GM23248 (cell line): ENCODE data around the gene RNF227. TPM values are rescaled to one million over a fixed set of nuclear protein-coding genes. Genes with fewer than 3 reads are reported as not detected.

Experiments
- DNase-seq: peaks from one replicate; pipeline ENCODE4 v3.0.0-alpha.2; 2015
- H2AFZ ChIP-seq: fragments of 200-600 bp; sonication (generic); 2 replicates; pipeline ENCODE4 v1.6.1; 2016; ENCODE audit warnings: antibody characterized with exemption
- H3F3A ChIP-seq: fragments of 200-600 bp; sonication (generic); 2 replicates; pipeline ENCODE4 v1.6.1; 2016; ENCODE audit warnings: mild to moderate bottlenecking, antibody characterized with exemption, mixed run types; ENCODE audit not compliant: insufficient read depth
- H3K27ac ChIP-seq: fragments of 200-600 bp; sonication (generic); 2 replicates; pipeline ENCODE4 v1.5.1; 2016; ENCODE audit warnings: mild to moderate bottlenecking
- H3K27me3 ChIP-seq: fragments of 200-600 bp; sonication (generic); replicated peaks from 2 replicates; pipeline ENCODE4 v1.6.1; 2016; ENCODE audit warnings: mild to moderate bottlenecking; ENCODE audit not compliant: insufficient read depth
- H3K36me3 ChIP-seq: fragments of 200-600 bp; sonication (generic); 2 replicates; pipeline ENCODE4 v1.6.1; 2016; ENCODE audit warnings: low read depth, mild to moderate bottlenecking
- H3K4me1 ChIP-seq: fragments of 200-600 bp; sonication (generic); 2 replicates; pipeline ENCODE4 v1.6.1; 2016; ENCODE audit warnings: mild to moderate bottlenecking; ENCODE audit not compliant: insufficient read depth
- H3K4me2 ChIP-seq: fragments of 200-600 bp; sonication (generic); one replicate; pipeline ENCODE4 v1.6.1; 2016; ENCODE audit warnings: mild to moderate bottlenecking; ENCODE audit not compliant: unreplicated experiment
- H3K4me3 ChIP-seq: fragments of 200-600 bp; sonication (generic); 2 replicates; pipeline ENCODE4 v1.5.1; 2016; ENCODE audit warnings: mild to moderate bottlenecking
- H3K79me2 ChIP-seq: fragments of 200-600 bp; sonication (generic); 2 replicates; pipeline ENCODE4 v1.6.1; 2016; ENCODE audit warnings: mild to moderate bottlenecking; ENCODE audit not compliant: insufficient read depth
- H3K9ac ChIP-seq: fragments of 200-600 bp; sonication (generic); 2 replicates; pipeline ENCODE4 v1.6.1; 2016; ENCODE audit warnings: mild to moderate bottlenecking
- H3K9me2 ChIP-seq: fragments of 200-600 bp; sonication (generic); 2 replicates; pipeline ENCODE4 v1.6.1; 2016; ENCODE audit warnings: mixed run types, mild to moderate bottlenecking, moderate library complexity; ENCODE audit not compliant: insufficient read depth
- H3K9me3 ChIP-seq: fragments of 200-600 bp; sonication (generic); one replicate; pipeline ENCODE4 v1.6.1; 2017; ENCODE audit warnings: low read depth
- H4K20me1 ChIP-seq: fragments of 200-600 bp; sonication (generic); 2 replicates; pipeline ENCODE4 v1.6.0; 2016; ENCODE audit not compliant: insufficient read depth
- EZH2 ChIP-seq: fragments of 200-600 bp; sonication (generic); IDR thresholded peaks from 2 replicates; pipeline ENCODE4 v1.6.1; 2018; ENCODE audit warnings: antibody characterized with exemption, mild to moderate bottlenecking; ENCODE audit not compliant: insufficient read depth, poor library complexity, severe bottlenecking
- EZH2phosphoT487 ChIP-seq: fragments of 200-600 bp; sonication (generic); IDR thresholded peaks from 2 replicates; pipeline ENCODE4 v1.6.1; 2018; ENCODE audit warnings: antibody characterized with exemption, moderate library complexity, mild to moderate bottlenecking, low read depth; ENCODE audit not compliant: insufficient read depth
- WGBS, 2 experiments: methylation state at CpG; one replicate each; pipeline ENCODE4 v1.1.6; 2015 to 2017; ENCODE audit warnings: low lambda C conversion rate in 2 of 2, low coverage in 1 of 2; ENCODE audit errors: missing lambda C conversion rate in 2 of 2; 5-methylcytosine and 5-hydroxymethylcytosine counted together
- in situ Hi-C: fragments of 300-500 bp; cut with MboI; formaldehyde crosslinking; loops from 2 replicates; pipeline ENCODE4 v1.15.0; 2020
- polyA plus RNA-seq: library from polyadenylated mRNA; unstranded; fragments of >200 nt; fragmentation: Nextera tagmentation; extraction: Ambion mirVana; gene quantifications from 2 replicates; pipeline ENCODE4 v1.2.1, GENCODE V29; 2016
- total RNA-seq: library from RNA; depleted of rRNA; stranded (reverse); fragments of >200 nt; shearing (Covaris generic); gene quantifications from 2 replicates; pipeline ENCODE4 v1.2.3, GENCODE V29; 2014

RNF227 gene
- total and polyA plus RNA-seq, 2 experiments from 2014 or later, result 3.1 to 15.3 TPM

DNA sequence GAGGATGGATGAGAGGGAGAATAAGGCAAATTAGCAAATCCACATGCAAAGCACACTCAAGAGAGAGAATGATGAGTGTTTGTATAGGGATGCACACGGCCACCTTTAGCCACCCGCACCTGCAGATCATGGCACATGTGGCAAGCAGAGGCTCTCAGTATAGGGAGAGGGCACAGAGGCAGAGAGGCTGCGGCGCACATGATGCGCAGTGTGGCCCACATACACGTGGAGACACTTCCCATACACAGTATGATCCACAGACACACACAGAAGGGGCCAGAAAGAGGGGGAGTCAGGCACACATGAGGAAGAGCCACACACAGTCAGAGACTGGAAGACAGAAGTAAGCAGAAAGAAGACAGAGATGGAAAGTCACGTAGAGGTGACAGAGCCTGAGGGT, 34.0 kb downstream of the RNF227 start:
- Histone ChIP-seq H3K79me2 (no peaks in the 10 kb centered on the region), H3K4me2 (no peak overlapping the region), H2AFZ (no peak overlapping the region), H3K9me2 (no peaks in the 10 kb centered on the region), H3K4me3 (no peak overlapping the region), H3K36me3 (0 out of 2 replicates have a peak, but pooled peaks cover 8% of the 10 kb centered on the region), H3K9me3 (no peaks in the 10 kb centered on the region), H4K20me1 (no peaks in the 10 kb centered on the region), H3K27me3 (no peaks in the 10 kb centered on the region), H3K27ac (no peak overlapping the region), H3K9ac (no peak overlapping the region), H3F3A (peaks cover 18% of the 10 kb centered on the region), H3K4me1 (peaks cover 13% of the 10 kb centered on the region; the same call in 1 of the 2 replicates)
- no peak for DNase-seq
- in situ Hi-C loops, result no loop called here
- no peak for TF ChIP-seq EZH2phosphoT487
- no peak for TF ChIP-seq EZH2
- WGBS, 2 experiments, result 96 to 97% methylated on average over 7 of the region's 7 CpGs

DNA sequence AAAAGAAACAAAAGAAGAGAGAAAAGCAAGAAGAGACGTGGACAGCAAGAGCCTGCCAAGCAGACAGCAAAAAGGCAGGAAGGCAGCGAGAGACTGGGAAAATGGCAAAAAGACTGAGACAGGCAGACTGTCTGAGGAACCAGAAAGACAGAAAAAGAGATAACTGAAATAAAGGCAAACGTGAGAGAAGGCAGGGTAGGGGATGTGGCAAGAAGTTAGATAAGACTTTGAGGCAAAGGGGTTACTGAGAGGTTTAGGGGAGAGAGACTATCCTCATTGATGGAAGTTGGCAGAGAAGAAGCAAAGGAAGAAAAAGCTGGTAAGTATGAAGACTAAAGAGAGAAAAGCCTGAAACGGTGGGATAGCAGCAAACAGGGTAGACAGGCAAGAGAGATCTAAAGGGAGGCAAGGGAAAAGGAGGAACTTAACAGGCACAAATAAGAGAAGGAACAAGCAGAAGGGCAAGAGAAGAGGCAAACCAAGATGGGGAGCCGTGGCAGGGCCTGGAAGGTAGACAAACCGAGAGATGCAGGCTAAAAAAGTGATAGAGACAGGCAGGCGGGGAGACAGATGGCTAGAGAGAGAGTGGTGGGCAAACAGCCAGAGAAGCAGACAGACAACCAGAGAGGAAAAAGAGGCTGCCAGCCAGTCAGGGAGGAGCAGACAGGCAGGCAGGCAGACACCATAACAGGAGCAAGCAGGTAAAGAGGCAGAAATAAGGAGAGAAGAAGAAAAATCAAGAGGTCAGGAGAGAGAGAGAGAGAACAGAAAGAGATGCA, 34.6 kb downstream of the RNF227 start:
- WGBS, 2 experiments, result 63 to 65% methylated on average over 7 of the region's 7 CpGs

DNA sequence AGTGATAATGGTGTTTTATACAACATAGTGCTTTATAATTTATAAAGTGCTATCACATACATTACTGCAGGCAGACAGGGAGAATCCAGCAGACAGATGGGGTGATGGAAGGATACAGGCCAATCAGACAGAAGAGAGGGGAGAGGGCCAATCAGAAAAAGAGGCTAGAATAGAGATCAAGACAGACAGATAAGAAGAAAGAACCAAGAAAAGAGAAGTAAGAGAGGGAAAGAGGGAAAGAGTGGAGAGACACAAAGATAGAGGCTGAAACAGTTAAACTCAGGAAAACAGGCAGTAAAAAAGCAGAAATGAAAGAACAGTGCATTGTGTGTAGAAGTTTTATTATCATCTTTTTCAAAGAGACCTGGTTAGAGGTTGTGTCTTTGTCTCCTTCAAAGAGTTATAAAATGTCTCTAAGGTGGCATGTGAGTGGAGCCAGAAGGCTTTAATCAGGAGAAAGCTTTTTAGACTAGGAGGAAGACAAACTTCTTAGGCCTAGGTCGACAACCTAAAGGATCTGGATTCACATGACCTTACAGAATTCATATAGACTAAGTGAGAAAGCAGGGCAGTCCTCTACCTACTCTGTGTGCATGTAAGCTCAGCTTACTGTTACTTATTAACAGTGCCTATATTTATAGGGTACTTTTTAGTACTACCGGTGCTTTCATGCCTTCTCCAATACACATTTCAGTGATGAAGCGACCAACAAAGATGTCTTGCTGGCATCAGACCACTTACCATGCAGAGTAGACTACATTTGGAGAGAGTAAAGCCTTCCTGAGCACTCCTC, 35.8 kb downstream of the RNF227 start:
- H3K36me3 ChIP-seq, result 0 out of 2 replicates have a peak, but pooled peaks cover 11% of the 10 kb centered on the region
- in situ Hi-C loops, result no loop called here
- 54 to 56% methylated on average over 3 of the region's 3 CpGs for WGBS, 2 experiments

More for the DNA sequence above, 34.6 kb downstream of the RNF227 start:
- peaks cover 7% of the 10 kb centered on the region; the same call in 1 of the 2 replicates for H3K4me1 ChIP-seq
- H4K20me1 ChIP-seq, result no peaks in the 10 kb centered on the region
- no peaks in the 10 kb centered on the region for H3K9me2 ChIP-seq
- H3F3A ChIP-seq, result peaks cover 12% of the 10 kb centered on the region
- no peaks in the 10 kb centered on the region for H3K79me2 ChIP-seq
- H3K9me3 ChIP-seq, result no peaks in the 10 kb centered on the region
- H3K4me2 ChIP-seq, result no peak overlapping the region
- H3K9ac ChIP-seq, result no peak overlapping the region
- no peak for TF ChIP-seq EZH2phosphoT487
- in situ Hi-C loops, result no loop called here
- H3K36me3 ChIP-seq, result 0 out of 2 replicates have a peak, but pooled peaks cover 8% of the 10 kb centered on the region
- no peak overlapping the region for H2AFZ ChIP-seq
- DNase-seq, result no peak
- no peaks in the 10 kb centered on the region for H3K27me3 ChIP-seq
- no peak overlapping the region for H3K4me3 ChIP-seq
- H3K27ac ChIP-seq, result no peak overlapping the region

GRCh38 chr17:7878234-7878633, 37.9 kb downstream of the RNF227 start:
- no peak overlapping the region for H3K4me3 ChIP-seq
- H3K79me2 ChIP-seq, result no peaks in the 10 kb centered on the region
- no peak overlapping the region for H3K4me2 ChIP-seq
- H3K9ac ChIP-seq, result no peak overlapping the region
- DNase-seq, result no peak
- TF ChIP-seq EZH2phosphoT487 (no peak), EZH2 (no peak)
- no peaks in the 10 kb centered on the region for H3K9me3 ChIP-seq
- no peak overlapping the region for H2AFZ ChIP-seq
- H3K9me2 ChIP-seq, result no peaks in the 10 kb centered on the region
- no peaks in the 10 kb centered on the region for H4K20me1 ChIP-seq
- 0 out of 2 replicates have a peak, but pooled peaks cover 11% of the 10 kb centered on the region for H3K36me3 ChIP-seq
- H3K27me3 ChIP-seq, result no peaks in the 10 kb centered on the region
- peaks cover under 1% of the 10 kb centered on the region; the same call in 1 of the 2 replicates for H3F3A ChIP-seq
- no peak overlapping the region for H3K27ac ChIP-seq
- WGBS, 2 experiments, result 95% methylated on average over 7 of the region's 7 CpGs
- H3K4me1 ChIP-seq, result no peaks in the 10 kb centered on the region
- in situ Hi-C loops, result no loop called here

More for the DNA sequence above, 35.8 kb downstream of the RNF227 start:
- Histone ChIP-seq H3K4me3 (no peak overlapping the region), H3K27ac (no peak overlapping the region), H3K4me2 (no peak overlapping the region), H2AFZ (no peak overlapping the region), H3K9ac (no peak overlapping the region; the same call in 1 of the 2 replicates), H3F3A (peaks cover 6% of the 10 kb centered on the region; the same call in 1 of the 2 replicates), H3K27me3 (no peaks in the 10 kb centered on the region), H3K9me3 (no peaks in the 10 kb centered on the region), H3K9me2 (no peaks in the 10 kb centered on the region), H3K4me1 (peaks cover 6% of the 10 kb centered on the region; the same call in 1 of the 2 replicates), H4K20me1 (no peaks in the 10 kb centered on the region), H3K79me2 (no peaks in the 10 kb centered on the region)
- no peak for TF ChIP-seq EZH2phosphoT487
- no peak for TF ChIP-seq EZH2
- no peak for DNase-seq
